H1 (cell line): ENCODE results near the gene ARL3. TPM values are rescaled to one million over a fixed set of nuclear protein-coding genes. Genes with fewer than 3 reads are reported as not detected.

Experiments used
- CEBPB ChIP-seq: IDR thresholded peaks from 2 replicates; pipeline ENCODE4 v1.6.1; 2012; ENCODE audit warnings: low read depth, low read length
- CTBP2 ChIP-seq: IDR thresholded peaks from 2 replicates; pipeline ENCODE4 v1.7.0; 2011; ENCODE audit warnings: borderline replicate concordance, mild to moderate bottlenecking, moderate library complexity, mixed read lengths, low read length; ENCODE audit not compliant: insufficient read depth, insufficient read length
- EGR1 ChIP-seq: IDR thresholded peaks from 2 replicates; pipeline ENCODE4 v1.6.1; 2011; ENCODE audit warnings: low read depth, low read length, borderline replicate concordance
- GTF2F1 ChIP-seq: IDR thresholded peaks from 2 replicates; pipeline ENCODE4 v1.6.1; 2012; ENCODE audit warnings: low read depth, low read length, improper control_type of control experiment, borderline replicate concordance
- HDAC2 ChIP-seq, 2 experiments: fragments of 300-600 bp in 1 of 2; sonication (generic) in 1 of 2; IDR thresholded peaks; 2 replicates each; pipeline ENCODE4 v1.6.1; 2011 to 2012; ENCODE audit warnings: low read depth in 2 of 2, low read length in 2 of 2, mild to moderate bottlenecking in 2 of 2, moderate library complexity in 2 of 2, borderline replicate concordance in 1 of 2, inconsistent platforms in 1 of 2
- NANOG ChIP-seq: IDR thresholded peaks from 2 replicates; pipeline ENCODE4 v1.6.1; 2011; ENCODE audit warnings: low read length, low read depth, mild to moderate bottlenecking, inconsistent platforms; ENCODE audit not compliant: insufficient read depth, poor library complexity, severe bottlenecking
- TAF7 ChIP-seq: optimal IDR thresholded peaks from 2 replicates; pipeline ENCODE3; 2011; ENCODE audit warnings: low read depth, mild to moderate bottlenecking, inconsistent platforms, low read length, moderate library complexity, borderline replicate concordance
- polyA plus RNA-seq, 7 experiments: library from polyadenylated mRNA; depleted of rRNA in 3 of 7; stranded (reverse) in 5 of 7; unstranded in 2 of 7; fragments of >200 nt in 5 of 7; fragments of 200-250 nt in 2 of 7; gene quantifications; 1 replicate in 5 of 7; 2 replicates in 1 of 7; 4 replicates in 1 of 7; pipeline versions ENCODE4 v1.2.1 to v1.2.3, GENCODE V29; 2011 to 2013; ENCODE audit warnings: missing spikeins in 2 of 7, mixed read lengths in 2 of 7
- total RNA-seq: library from RNA; stranded (reverse); fragmentation: NEBNext Ultra II Directional; extraction: Animal tissue kit (Norgen Biotek cat#: 25700); gene quantifications from 2 replicates; pipeline ENCODE4 v1.2.1, GENCODE V29; 2021

The ARL3 gene
- total and polyA plus RNA-seq, 2 of the 8 experiments (the other 6 are each of a cell fraction or from before 2014, with no cell fraction given), result 8.8 to 16.2 TPM

- TF ChIP-seq NANOG (no peak), CEBPB (no peak), EGR1 (no peak), GTF2F1 (no peak), TAF7 (no peak), HDAC2 (IDR thresholded peaks at IDR 0.05; ENCODE audit: borderline replicate concordance in 1 of 2, low read depth in 2 of 2, low read length in 2 of 2) (no peak), CTBP2 (no peak)
These were observed 3.6 kb downstream of the ARL3 start (continued) for GRCh38 chr10:102710609-102711008.
